GM15510 (cell line): ENCODE data around the gene STARD5.

Experiments used
- POLR2A ChIP-seq: IDR thresholded peaks from 3 replicates; pipeline ENCODE4 v1.6.1; 2011; ENCODE audit warnings: borderline replicate concordance; ENCODE audit not compliant: insufficient read length; ENCODE audit errors: extremely low read depth

STARD5 gene

GRCh38 chr15:81327516-81327915 lies 3.6 kb upstream of the STARD5 start:
- TF ChIP-seq POLR2A, result no peak

- TF ChIP-seq POLR2A, result no peak
Observed at GRCh38 chr15:81326466-81327212, 2.7 kb upstream of the STARD5 start.

GRCh38 chr15:81323559-81323943 lies 390 bp downstream of the STARD5 start:
- no peak for TF ChIP-seq POLR2A

- no peak for TF ChIP-seq POLR2A
Observed at GRCh38 chr15:81322676-81323253, 1.2 kb downstream of the STARD5 start.

- no peak for TF ChIP-seq POLR2A
Observed at GRCh38 chr15:81321667-81322066, 2.3 kb downstream of the STARD5 start.

GRCh38 chr15:81317642-81318017 lies 6.3 kb downstream of the STARD5 start:
- no peak for TF ChIP-seq POLR2A

- TF ChIP-seq POLR2A, result no peak
Observed at GRCh38 chr15:81316267-81316666, 7.7 kb downstream of the STARD5 start.

- TF ChIP-seq POLR2A, result no peak
Observed at GRCh38 chr15:81315452-81316175, 8.3 kb downstream of the STARD5 start.

GRCh38 chr15:81314378-81314777 lies 9.6 kb downstream of the STARD5 start:
- TF ChIP-seq POLR2A, result no peak

GRCh38 chr15:81313686-81314085 lies 10.3 kb downstream of the STARD5 start:
- no peak for TF ChIP-seq POLR2A

- no peak for TF ChIP-seq POLR2A
Observed at GRCh38 chr15:81312790-81313543, 11.0 kb downstream of the STARD5 start.

- TF ChIP-seq POLR2A, result no peak
Observed at GRCh38 chr15:81311752-81312464, 12.0 kb downstream of the STARD5 start.

- no peak for TF ChIP-seq POLR2A
Observed at GRCh38 chr15:81310480-81310879, 13.5 kb downstream of the STARD5 start.

- TF ChIP-seq POLR2A, result no peak
Observed at GRCh38 chr15:81309647-81310450, 14.1 kb downstream of the STARD5 start.
